ENCODE data around the gene SLC27A5. TPM values are rescaled to one million over a fixed set of nuclear protein-coding genes. Genes with fewer than 3 reads are reported as not detected.

Gene SLC27A5
- total RNA-seq, 1 experiment from 2014 or later = 24.9 TPM

GRCh38 chr19:58513694-58514563, 2.1 kb upstream of the SLC27A5 start:
- intact Hi-C loops (cut with micrococcal nuclease; ENCODE audit: unreplicated experiment) = no loop called here
- no peaks in the 10 kb centered on the region for H3K27me3 ChIP-seq (replicated peaks; ENCODE audit: insufficient read depth, low read depth, low read length, poor library complexity)
- H3K9me3 ChIP-seq (ENCODE audit: low read depth, low read length, poor library complexity, severe bottlenecking) = no peaks in the 10 kb centered on the region
- peaks cover 24% of the 10 kb centered on the region for H3K4me1 ChIP-seq (ENCODE audit: insufficient read depth, low read length, poor library complexity, severe bottlenecking)
- H3K27ac ChIP-seq (ENCODE audit: low read depth, low read length, poor library complexity, severe bottlenecking) = peak overlapping the region; percentile 77
- DNase-seq (ENCODE audit: low spot score) = peak; percentile 97
- TF ChIP-seq EZH2 (IDR thresholded peaks at IDR 0.05; ENCODE audit: borderline replicate concordance, low read depth, low read length, poor library complexity, severe bottlenecking) = no peak
- peak; percentile 87 for TF ChIP-seq CTCF (conservative IDR thresholded peaks at IDR 0.05; ENCODE audit: low read depth, low read length)
- ChIA-PET POLR2A (ENCODE audit: low non-redundant PET) (interaction anchor here (0.9 kb wide), 1 partner anchor 61 kb away, joined by 3 read pairs; no protein-coding TSS in a partner anchor), CTCF (interaction anchor here (0.7 to 0.8 kb wide), 4 partner anchors 13 to 209 kb away, joined by 3 to 12 read pairs (median 5); no protein-coding TSS in a partner anchor)
- H3K36me3 ChIP-seq (ENCODE audit: insufficient read depth, low read length, poor library complexity, severe bottlenecking) = peaks cover 11% of the 10 kb centered on the region
- BruUV-seq (replicated peaks) = no TSS peak
- peak overlapping the region; percentile 49 for H3K4me3 ChIP-seq (ENCODE audit: low read depth, low read length, poor library complexity, severe bottlenecking)

GRCh38 chr19:58513213-58513693, 1.5 kb upstream of the SLC27A5 start:
- ChIA-PET POLR2A (ENCODE audit: low non-redundant PET) (no interaction called here), CTCF (interaction anchor here (0.7 kb wide), 1 partner anchor 45 kb away, joined by 3 read pairs; no protein-coding TSS in a partner anchor)
- H3K27ac ChIP-seq (ENCODE audit: low read depth, low read length, poor library complexity, severe bottlenecking) = peak overlapping the region; percentile 77
- H3K36me3 ChIP-seq (ENCODE audit: insufficient read depth, low read length, poor library complexity, severe bottlenecking) = peaks cover 11% of the 10 kb centered on the region
- DNase-seq (ENCODE audit: low spot score) = no peak
- TF ChIP-seq CTCF (conservative IDR thresholded peaks at IDR 0.05; ENCODE audit: low read depth, low read length) = no peak
- no peak for TF ChIP-seq EZH2 (IDR thresholded peaks at IDR 0.05; ENCODE audit: borderline replicate concordance, low read depth, low read length, poor library complexity, severe bottlenecking)
- intact Hi-C loops (cut with micrococcal nuclease; ENCODE audit: unreplicated experiment) = no loop called here
- no peaks in the 10 kb centered on the region for H3K9me3 ChIP-seq (ENCODE audit: low read depth, low read length, poor library complexity, severe bottlenecking)
- peaks cover 19% of the 10 kb centered on the region for H3K4me1 ChIP-seq (ENCODE audit: insufficient read depth, low read length, poor library complexity, severe bottlenecking)
- no peak overlapping the region for H3K4me3 ChIP-seq (ENCODE audit: low read depth, low read length, poor library complexity, severe bottlenecking)
- BruUV-seq (replicated peaks) = no TSS peak
- H3K27me3 ChIP-seq (replicated peaks; ENCODE audit: insufficient read depth, low read depth, low read length, poor library complexity) = no peaks in the 10 kb centered on the region

GRCh38 chr19:58510084-58510862, 1.5 kb downstream of the SLC27A5 start:
- H3K9me3 ChIP-seq (ENCODE audit: low read depth, low read length, poor library complexity, severe bottlenecking) = no peaks in the 10 kb centered on the region
- H3K27ac ChIP-seq (ENCODE audit: low read depth, low read length, poor library complexity, severe bottlenecking) = no peak overlapping the region
- BruUV-seq (replicated peaks) = no TSS peak
- no peak for TF ChIP-seq CTCF (conservative IDR thresholded peaks at IDR 0.05; ENCODE audit: low read depth, low read length)
- H3K4me3 ChIP-seq (ENCODE audit: low read depth, low read length, poor library complexity, severe bottlenecking) = no peak overlapping the region
- H3K4me1 ChIP-seq (ENCODE audit: insufficient read depth, low read length, poor library complexity, severe bottlenecking) = peaks cover 5% of the 10 kb centered on the region
- H3K36me3 ChIP-seq (ENCODE audit: insufficient read depth, low read length, poor library complexity, severe bottlenecking) = no peaks in the 10 kb centered on the region
- ChIA-PET CTCF (no interaction called here), POLR2A (ENCODE audit: low non-redundant PET) (no interaction called here)
- intact Hi-C loops (cut with micrococcal nuclease; ENCODE audit: unreplicated experiment) = no loop called here
- no peak for DNase-seq (ENCODE audit: low spot score)
- no peaks in the 10 kb centered on the region for H3K27me3 ChIP-seq (replicated peaks; ENCODE audit: insufficient read depth, low read depth, low read length, poor library complexity)

Data from A673 (cell line).